ENCODE results near the gene RPL11. TPM values are rescaled to one million over a fixed set of nuclear protein-coding genes. Genes with fewer than 3 reads are reported as not detected.
"Not testable (repeated sequence)": the region's sequence is repeated elsewhere in the genome, so short reads cannot be mapped to it uniquely, and the experiment has no call there.

RPL11 gene
- total RNA-seq, 2 donors from 2014 or later = 1,532 to 1,644 TPM

DNA sequence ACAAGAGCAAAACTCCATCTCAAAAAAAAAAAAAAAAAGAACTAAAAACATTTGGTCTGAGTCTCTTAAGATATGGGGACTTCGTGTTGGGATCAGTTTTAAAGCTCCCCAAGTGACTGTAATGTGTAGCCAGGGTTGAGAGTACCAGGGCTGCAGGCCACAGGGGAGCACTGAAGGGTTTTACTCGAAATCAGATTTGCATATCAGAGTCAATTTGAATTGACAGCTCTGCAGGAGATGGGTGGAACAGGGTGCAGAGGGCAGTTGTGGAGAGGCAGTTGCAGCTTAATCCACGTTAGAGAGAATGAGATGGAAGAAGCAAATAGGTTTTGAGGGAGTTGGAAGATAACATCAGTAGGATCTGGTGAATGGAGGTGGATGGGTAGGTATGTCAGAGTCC, 31.0 kb downstream of the RPL11 start:
- Mint-ChIP-seq H3K9me3 (no peaks in the 10 kb centered on the region), H3K4me3 (no peak overlapping the region), H3K4me1 (ENCODE audit: low read depth) (peaks cover 35% of the 10 kb centered on the region), H3K27ac (no peak overlapping the region), H3K36me3 (ENCODE audit: insufficient read depth in 2 of 2) (peaks cover 0 to 2% of the 10 kb centered on the region in 2 donors), H3K27me3 (ENCODE audit: low read depth) (no peaks in the 10 kb centered on the region)
- ATAC-seq (replicated peaks in 1 of 2) (no peak), DNase-seq (no peak)

DNA sequence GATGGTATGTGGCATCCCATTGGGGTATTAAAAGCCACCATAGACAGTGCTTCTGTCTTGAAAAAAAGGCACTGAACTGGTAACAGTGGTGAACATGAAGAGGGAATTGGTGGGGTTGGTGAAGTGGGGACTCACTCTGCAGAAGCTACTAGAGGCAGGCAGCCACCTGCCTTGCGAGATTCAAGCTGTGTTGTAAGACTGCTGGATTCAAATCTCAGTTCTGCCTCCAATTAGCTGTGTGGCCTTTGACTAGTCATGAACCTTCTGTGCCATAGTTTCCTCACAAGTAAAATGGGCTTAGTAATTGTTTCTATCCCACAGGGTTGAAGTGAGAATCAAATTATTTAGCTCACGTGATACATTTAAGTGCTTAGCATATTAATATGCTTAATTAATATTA, 35.1 kb downstream of the RPL11 start:
- peaks cover 0 to 2% of the 10 kb centered on the region in 2 donors for H3K36me3 Mint-ChIP-seq (ENCODE audit: insufficient read depth in 2 of 2)
- no peak overlapping the region for H3K4me3 Mint-ChIP-seq
- no peaks in the 10 kb centered on the region for H3K27me3 Mint-ChIP-seq (ENCODE audit: low read depth)
- H3K27ac Mint-ChIP-seq = no peak overlapping the region
- ATAC-seq (replicated peaks in 1 of 2) (no peak), DNase-seq (no peak)
- no peaks in the 10 kb centered on the region for H3K9me3 Mint-ChIP-seq
- peaks cover 6% of the 10 kb centered on the region for H3K4me1 Mint-ChIP-seq (ENCODE audit: low read depth)

DNA sequence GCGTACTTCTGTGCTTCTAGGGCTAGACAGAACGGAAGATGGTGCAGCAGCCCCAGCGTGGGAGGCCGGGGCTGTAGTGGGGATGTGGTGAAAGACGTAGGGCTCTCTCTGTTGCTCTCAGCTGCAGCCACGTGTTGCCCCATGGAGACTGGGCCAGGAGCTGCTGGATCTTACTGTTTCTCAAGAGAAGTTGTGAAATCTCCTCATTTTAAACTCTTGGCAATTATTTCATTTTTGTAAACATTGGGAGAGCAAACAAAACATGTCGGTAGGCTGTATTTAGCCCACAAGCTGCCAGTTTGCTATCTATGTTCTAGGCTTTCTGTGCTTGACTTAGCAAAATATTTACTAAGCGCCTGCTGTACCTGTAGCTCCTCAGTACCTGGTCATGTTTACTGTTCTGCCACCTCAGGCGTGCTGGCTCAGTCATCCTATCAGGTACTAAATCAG, 35.8 kb downstream of the RPL11 start:
- no peak for ATAC-seq (replicated peaks in 1 of 2)

DNA sequence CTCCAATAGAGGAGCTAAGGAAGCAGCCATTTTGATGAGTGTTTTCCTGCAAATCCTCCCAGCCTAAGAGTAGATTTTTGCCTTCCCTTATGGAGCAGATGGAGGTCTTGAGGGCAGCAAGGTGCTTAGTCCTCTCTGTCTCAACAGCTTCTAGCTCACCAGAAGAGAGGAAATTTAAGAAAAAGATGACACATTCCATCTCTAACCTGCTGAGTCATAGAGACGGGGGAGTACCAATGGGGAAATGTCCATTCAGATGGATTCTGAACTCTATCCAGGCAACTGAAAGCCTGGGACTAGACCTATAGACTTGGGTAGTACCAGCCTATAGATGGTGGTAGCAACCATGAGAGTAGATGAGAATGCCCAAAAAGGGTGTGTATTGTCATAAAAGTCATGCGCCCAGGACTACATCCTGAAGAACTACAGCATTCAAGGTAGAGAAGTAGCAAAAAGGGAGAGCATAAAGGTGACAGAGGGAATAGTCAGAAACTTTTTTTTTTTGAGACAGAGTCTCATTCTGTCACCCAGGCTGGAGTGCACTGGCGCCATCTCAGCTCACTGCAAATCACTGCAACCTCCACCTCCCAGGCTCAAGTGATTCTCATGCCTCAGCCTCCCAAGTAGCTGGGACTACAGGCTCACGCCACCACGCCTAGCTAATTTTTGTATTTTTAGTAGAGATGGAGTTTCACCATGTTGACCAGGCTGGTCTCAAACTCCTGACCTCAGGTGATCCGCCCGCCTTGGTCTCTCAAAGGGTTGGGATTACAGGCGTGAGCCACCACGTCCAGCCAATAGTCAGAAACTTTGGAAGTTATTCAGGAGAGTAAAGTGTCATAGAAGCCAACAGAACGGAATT, 41.0 kb downstream of the RPL11 start:
- Mint-ChIP-seq H3K27me3 (ENCODE audit: low read depth) (no peaks in the 10 kb centered on the region), H3K4me1 (ENCODE audit: low read depth) (peaks cover 43% of the 10 kb centered on the region)

More for the DNA sequence above, 35.8 kb downstream of the RPL11 start:
- H3K36me3 Mint-ChIP-seq (ENCODE audit: insufficient read depth in 2 of 2) = peaks cover 0 to 2% of the 10 kb centered on the region in 2 donors
- no peak for DNase-seq
- H3K4me1 Mint-ChIP-seq (ENCODE audit: low read depth) = peaks cover 13% of the 10 kb centered on the region
- no peaks in the 10 kb centered on the region for H3K9me3 Mint-ChIP-seq
- no peak overlapping the region for H3K4me3 Mint-ChIP-seq
- no peaks in the 10 kb centered on the region for H3K27me3 Mint-ChIP-seq (ENCODE audit: low read depth)
- no peak overlapping the region for H3K27ac Mint-ChIP-seq

DNA sequence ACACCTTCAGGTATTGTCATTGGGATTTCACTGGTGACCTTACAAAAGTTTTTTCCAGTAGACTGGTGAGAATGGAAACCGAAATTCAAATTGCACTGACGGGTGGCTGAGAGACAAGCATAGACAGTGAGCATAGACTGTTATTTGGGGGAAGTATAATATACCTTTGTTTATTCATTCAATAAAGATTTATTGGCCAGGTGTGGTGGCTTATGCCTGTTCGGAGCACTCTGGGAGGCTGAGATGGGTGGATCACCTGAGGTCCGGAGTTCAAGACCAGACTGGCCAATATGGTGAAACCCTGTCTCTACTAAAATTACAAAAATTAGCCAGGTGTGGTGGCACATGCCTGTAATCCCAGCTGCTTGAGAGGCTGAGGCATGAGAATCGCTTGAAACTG, 41.7 kb downstream of the RPL11 start:
- DNase-seq; H3K27ac Mint-ChIP-seq; H3K36me3 Mint-ChIP-seq (ENCODE audit: insufficient read depth in 2 of 2); ATAC-seq (replicated peaks in 1 of 2); H3K27me3 Mint-ChIP-seq (ENCODE audit: low read depth); H3K9me3 Mint-ChIP-seq; H3K4me3 Mint-ChIP-seq: not testable (repeated sequence)
- peaks cover 41% of the 10 kb centered on the region for H3K4me1 Mint-ChIP-seq (ENCODE audit: low read depth)

More for the DNA sequence above, 41.0 kb downstream of the RPL11 start:
- ATAC-seq (replicated peaks in 1 of 2) = peak in 1 of 2 donors; percentile 9
- DNase-seq = no peak
- Mint-ChIP-seq H3K4me3 (no peak overlapping the region), H3K36me3 (ENCODE audit: insufficient read depth in 2 of 2) (peaks cover 0 to 4% of the 10 kb centered on the region in 2 donors), H3K9me3 (no peaks in the 10 kb centered on the region), H3K27ac (no peak overlapping the region)

DNA sequence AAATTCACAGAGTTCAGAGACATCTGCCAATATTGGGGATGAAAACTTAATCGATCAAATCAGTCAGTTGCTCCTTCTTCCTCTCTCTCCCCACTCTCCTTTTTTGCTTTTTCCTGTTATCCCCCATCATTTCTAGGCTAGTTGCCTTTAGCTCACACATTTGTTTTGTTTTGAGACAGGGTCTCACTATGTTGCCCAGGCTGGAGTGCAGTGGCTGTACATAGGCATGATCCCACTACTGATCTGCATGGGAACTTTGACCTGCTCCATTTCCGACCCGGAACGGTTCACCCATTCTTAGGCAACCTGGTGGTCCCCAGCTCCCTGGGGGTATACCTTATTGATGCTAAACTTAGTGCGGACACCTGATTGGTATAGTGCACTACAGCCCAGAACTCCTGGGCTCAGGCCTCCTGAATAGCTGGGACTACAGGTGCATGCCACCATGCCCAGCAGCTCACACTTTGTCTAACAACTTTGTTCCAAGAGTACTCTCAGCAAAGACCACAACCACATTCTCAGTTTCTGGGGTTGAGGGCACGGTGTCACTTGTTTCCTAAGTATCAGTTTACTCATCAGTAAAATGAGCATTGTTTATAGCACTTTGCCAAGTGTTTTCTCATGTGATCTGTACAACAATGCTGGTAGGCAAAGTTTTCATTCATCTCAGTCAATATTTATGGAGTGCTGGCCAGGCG, 45.0 kb downstream of the RPL11 start:
- H3K4me3 Mint-ChIP-seq = peak overlapping the region in 1 of 2 donors; percentile 32
- H3K4me1 Mint-ChIP-seq (ENCODE audit: low read depth) = peaks cover 37% of the 10 kb centered on the region
- no peaks in the 10 kb centered on the region for H3K27me3 Mint-ChIP-seq (ENCODE audit: low read depth)
- ATAC-seq (replicated peaks in 1 of 2) = peak; percentile 88 to 97
- no peak overlapping the region for H3K27ac Mint-ChIP-seq
- DNase-seq = peak; percentile 42 to 70
- no peaks in the 10 kb centered on the region for H3K9me3 Mint-ChIP-seq
- H3K36me3 Mint-ChIP-seq (ENCODE audit: insufficient read depth in 2 of 2) = peaks cover 0 to 4% of the 10 kb centered on the region in 2 donors

DNA sequence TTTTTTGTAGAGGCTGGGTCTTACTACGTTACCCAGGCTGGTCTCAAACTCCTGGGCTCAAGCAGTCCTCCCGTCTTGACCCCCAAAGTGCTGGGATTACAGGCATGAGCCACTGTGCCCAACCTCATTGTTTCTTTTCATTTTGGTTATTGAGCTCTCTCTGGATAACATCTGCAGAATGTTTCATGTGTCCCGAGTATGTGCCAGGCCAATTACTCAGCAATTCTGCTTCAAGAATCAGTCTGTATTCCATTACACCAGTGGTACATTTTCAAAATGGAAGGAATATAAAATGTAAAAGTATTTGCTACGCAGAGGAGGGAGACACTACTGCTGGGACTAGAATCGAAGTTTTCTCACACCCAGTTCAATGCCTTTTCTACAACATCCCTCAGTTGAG, 50.0 kb downstream of the RPL11 start:
- H3K4me3 Mint-ChIP-seq = peak overlapping the region; percentile 54 to 96
- peak overlapping the region; percentile 96 for H3K27ac Mint-ChIP-seq
- H3K9me3 Mint-ChIP-seq = no peaks in the 10 kb centered on the region
- peaks cover 42% of the 10 kb centered on the region for H3K4me1 Mint-ChIP-seq (ENCODE audit: low read depth)
- H3K36me3 Mint-ChIP-seq (ENCODE audit: insufficient read depth in 2 of 2) = peaks cover 0 to 11% of the 10 kb centered on the region in 2 donors
- ATAC-seq (replicated peaks in 1 of 2) (no peak), DNase-seq (no peak)
- H3K27me3 Mint-ChIP-seq (ENCODE audit: low read depth) = no peaks in the 10 kb centered on the region

DNA sequence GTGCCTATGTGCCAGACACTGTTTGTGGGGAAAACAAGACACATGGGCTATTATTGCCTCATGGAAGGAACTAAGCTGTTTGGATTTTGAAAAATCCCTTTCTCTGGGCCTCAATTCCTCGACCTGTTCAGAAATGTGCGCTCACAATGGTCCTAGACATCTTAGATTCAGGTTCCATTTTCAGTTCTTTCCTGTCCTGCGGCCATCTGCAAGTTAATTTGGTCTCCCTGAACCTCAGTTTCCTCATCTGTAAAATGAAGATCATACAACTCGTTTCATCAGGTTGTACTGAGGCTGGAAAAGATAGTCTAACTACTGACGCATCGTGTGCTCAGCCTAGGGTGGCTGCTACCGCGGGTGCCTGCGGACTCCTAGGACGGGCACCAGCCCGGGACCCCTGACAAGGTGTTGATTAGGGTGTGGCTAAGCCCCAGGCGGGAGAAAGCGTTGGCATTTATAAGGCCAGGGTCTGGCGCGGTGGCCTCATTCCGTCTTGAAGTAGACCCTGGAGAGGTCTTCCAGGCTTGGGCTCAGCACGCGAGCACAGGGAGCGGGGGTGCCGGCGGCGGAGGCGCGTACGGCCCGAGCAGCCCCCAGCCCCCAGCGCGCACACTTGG, 51.2 kb downstream of the RPL11 start:
- Mint-ChIP-seq H3K36me3 (ENCODE audit: insufficient read depth in 2 of 2) (peaks cover 0 to 14% of the 10 kb centered on the region in 2 donors), H3K9me3 (no peaks in the 10 kb centered on the region), H3K27me3 (ENCODE audit: low read depth) (no peaks in the 10 kb centered on the region), H3K4me3 (peak overlapping the region; percentile 95 to 96), H3K4me1 (ENCODE audit: low read depth) (peaks cover 47% of the 10 kb centered on the region), H3K27ac (peak overlapping the region; percentile 96)
- DNase-seq (no peak), ATAC-seq (replicated peaks in 1 of 2) (peak; percentile 39 to 44)

DNA sequence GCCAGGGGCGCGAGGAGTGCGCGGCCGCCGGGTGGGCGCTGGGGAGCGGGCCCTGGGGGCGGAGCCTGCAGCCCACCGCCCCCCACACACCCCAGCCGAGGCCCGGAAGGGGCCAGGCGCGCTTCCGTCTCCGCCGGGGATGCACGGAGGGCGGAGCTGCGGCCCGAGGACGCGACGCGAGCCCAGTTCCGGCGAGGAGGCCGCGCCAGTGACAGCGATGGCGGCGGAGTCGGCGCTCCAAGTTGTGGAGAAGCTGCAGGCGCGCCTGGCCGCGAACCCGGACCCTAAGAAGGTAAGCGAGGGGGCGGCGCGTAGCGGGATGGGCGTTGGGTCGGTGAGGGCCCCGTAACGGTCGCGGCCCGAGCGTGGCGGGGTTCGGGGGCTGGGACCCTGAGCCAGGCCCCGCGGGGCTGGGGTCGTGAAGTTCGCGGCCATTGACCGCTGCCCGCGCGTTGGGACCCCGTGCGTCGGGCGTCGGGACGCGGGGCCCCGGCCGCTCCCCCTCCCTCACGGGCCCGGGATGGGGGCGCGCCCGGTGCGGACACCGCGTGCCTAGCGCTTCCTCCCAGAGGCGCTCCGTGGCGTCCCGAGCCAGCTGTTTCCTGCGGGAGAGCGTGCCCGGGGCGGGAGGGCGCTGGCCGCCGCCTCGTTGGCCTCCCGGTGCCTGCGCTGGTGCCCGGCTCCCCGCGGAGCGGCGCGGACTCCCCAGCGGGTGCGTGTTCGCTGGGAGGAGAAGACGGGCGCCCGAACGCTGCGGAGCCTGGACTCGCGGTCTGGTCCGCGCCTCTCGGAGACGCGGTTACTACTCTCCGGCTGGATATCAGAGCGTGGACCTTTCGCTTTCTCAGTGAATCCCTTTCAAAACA, 51.9 kb downstream of the RPL11 start, which contains the start of gene ELOA:
ELOA (plus strand) TSS at position 185 of the 866 bp plus-strand sequence; CDS start at position 218, 33 bp downstream.
- Mint-ChIP-seq H3K9me3 (no peaks in the 10 kb centered on the region), H3K27me3 (ENCODE audit: low read depth) (no peaks in the 10 kb centered on the region), H3K36me3 (ENCODE audit: insufficient read depth in 2 of 2) (peaks cover 0 to 14% of the 10 kb centered on the region in 2 donors), H3K4me1 (ENCODE audit: low read depth) (peaks cover 54% of the 10 kb centered on the region), H3K4me3 (peak within 1 kb of the TSS; percentile 95 to 97), H3K27ac (peak within 1 kb of the TSS; percentile 96)
- ATAC-seq (replicated peaks in 1 of 2) = peak; percentile 95 to 96
- DNase-seq = peak; percentile 84 to 86

DNA sequence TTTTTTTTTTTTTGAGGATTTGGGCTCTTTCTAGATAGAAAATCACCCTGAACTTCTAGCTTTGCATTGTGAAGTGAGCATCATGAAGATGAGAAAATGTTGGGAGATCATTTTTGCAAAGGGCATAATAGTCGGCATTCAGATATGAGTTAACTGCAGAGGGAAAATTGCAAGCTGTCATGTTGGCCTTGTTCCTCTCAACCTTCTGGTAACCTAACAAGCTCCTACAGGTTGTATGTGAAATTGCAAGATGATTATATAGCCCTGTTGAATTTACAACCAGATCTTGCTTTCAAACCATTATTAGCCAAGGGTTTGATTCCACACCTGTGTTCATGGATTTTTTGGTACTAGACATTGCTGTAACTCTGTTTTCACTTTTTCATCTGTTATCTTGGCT, 53.9 kb downstream of the RPL11 start:
- Mint-ChIP-seq H3K4me1 (ENCODE audit: low read depth) (peaks cover 57% of the 10 kb centered on the region), H3K27me3 (ENCODE audit: low read depth) (no peaks in the 10 kb centered on the region), H3K9me3 (no peaks in the 10 kb centered on the region), H3K4me3 (peak overlapping the region; percentile 88 to 97), H3K36me3 (ENCODE audit: insufficient read depth in 2 of 2) (peaks cover 0 to 20% of the 10 kb centered on the region in 2 donors), H3K27ac (peak overlapping the region; percentile 91)
- ATAC-seq (replicated peaks in 1 of 2) (no peak), DNase-seq (no peak)

Measured in activated T-cell treated with anti-CD3 and anti-CD28 coated beads, Interleukin-2, amount 50 U/mL, for 72 hours (primary cell).